Nephron (organoid): ENCODE data around the gene SLC30A2.

Experiments
- H3K27ac Mint-ChIP-seq, 3 experiments: 2 replicates each; pipeline ENCODE4 v1.8.0; 2020; ENCODE audit warnings: mixed read lengths in 3 of 3, mild to moderate bottlenecking in 2 of 3, moderate library complexity in 1 of 3
- H3K27me3 Mint-ChIP-seq: 2 replicates; pipeline ENCODE4 v1.8.0; 2021; ENCODE audit warnings: low read depth, mild to moderate bottlenecking, moderate library complexity, mixed read lengths
- H3K36me3 Mint-ChIP-seq: 2 replicates; pipeline ENCODE4 v1.8.0; 2020; ENCODE audit warnings: low read depth, mixed read lengths
- H3K4me1 Mint-ChIP-seq: 2 replicates; pipeline ENCODE4 v1.8.0; 2020; ENCODE audit warnings: mixed read lengths
- H3K4me3 Mint-ChIP-seq, 3 experiments: 2 replicates each; pipeline ENCODE4 v1.8.0; 2020; ENCODE audit warnings: mild to moderate bottlenecking in 3 of 3, mixed read lengths in 3 of 3, moderate library complexity in 2 of 3
- H3K9me3 Mint-ChIP-seq: 2 replicates; pipeline ENCODE4 v1.8.0; 2020; ENCODE audit warnings: mixed read lengths
- TF ChIP-seq, protein P1 (sequence below), 3 experiments: fragments of 200-600 bp; sonication (generic); IDR thresholded peaks; one replicate each; pipeline ENCODE4 v1.5.0; 2021; ENCODE audit warnings: antibody characterized with exemption in 3 of 3; ENCODE audit not compliant: unreplicated experiment in 3 of 3

SLC30A2 gene

DNA sequence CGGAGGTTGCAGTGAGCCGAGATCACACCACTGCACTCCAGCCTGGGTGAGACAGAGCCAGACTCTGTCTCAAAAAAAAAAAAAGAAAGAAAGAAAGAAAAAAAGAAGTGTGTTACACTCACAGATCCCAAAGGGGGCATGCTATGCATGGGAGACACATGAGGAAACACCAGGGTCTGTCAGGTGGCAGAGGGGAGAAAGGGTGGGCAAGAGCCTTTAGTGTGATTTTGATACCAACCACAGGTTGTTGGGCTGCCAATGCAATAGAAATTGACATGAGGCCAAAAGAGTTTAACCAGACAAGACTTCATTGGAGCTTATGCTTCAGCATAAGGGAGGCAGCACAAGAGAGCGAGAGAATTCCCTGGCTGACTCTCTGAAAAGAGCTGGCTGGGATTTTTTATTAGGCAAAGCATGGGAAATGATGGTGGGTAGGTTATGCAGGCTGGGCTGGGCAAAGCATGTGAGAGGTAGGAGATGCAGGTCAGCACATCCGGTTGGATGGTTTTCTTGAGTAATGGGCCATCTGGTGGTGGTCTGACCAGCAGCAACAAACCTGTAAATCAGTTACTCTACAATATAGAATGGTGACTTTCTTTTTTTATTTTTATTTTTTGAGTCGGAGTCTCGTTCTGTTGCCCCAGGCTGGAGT is 36.0 kb downstream of the SLC30A2 start:
- Mint-ChIP-seq H3K27me3 (peaks cover 10% of the 10 kb centered on the region), H3K4me1 (peaks cover 23% of the 10 kb centered on the region), H3K4me3 (no peak overlapping the region), H3K36me3 (no peaks in the 10 kb centered on the region), H3K27ac (peak overlapping the region; percentile 12 to 52 (median 13)), H3K9me3 (no peaks in the 10 kb centered on the region)
- TF ChIP-seq, protein P1, sequence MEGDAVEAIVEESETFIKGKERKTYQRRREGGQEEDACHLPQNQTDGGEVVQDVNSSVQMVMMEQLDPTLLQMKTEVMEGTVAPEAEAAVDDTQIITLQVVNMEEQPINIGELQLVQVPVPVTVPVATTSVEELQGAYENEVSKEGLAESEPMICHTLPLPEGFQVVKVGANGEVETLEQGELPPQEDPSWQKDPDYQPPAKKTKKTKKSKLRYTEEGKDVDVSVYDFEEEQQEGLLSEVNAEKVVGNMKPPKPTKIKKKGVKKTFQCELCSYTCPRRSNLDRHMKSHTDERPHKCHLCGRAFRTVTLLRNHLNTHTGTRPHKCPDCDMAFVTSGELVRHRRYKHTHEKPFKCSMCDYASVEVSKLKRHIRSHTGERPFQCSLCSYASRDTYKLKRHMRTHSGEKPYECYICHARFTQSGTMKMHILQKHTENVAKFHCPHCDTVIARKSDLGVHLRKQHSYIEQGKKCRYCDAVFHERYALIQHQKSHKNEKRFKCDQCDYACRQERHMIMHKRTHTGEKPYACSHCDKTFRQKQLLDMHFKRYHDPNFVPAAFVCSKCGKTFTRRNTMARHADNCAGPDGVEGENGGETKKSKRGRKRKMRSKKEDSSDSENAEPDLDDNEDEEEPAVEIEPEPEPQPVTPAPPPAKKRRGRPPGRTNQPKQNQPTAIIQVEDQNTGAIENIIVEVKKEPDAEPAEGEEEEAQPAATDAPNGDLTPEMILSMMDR (IDR thresholded peaks at IDR 0.05; ENCODE audit: unreplicated experiment in 3 of 3): peak; percentile 40 to 51 (median 42)

DNA sequence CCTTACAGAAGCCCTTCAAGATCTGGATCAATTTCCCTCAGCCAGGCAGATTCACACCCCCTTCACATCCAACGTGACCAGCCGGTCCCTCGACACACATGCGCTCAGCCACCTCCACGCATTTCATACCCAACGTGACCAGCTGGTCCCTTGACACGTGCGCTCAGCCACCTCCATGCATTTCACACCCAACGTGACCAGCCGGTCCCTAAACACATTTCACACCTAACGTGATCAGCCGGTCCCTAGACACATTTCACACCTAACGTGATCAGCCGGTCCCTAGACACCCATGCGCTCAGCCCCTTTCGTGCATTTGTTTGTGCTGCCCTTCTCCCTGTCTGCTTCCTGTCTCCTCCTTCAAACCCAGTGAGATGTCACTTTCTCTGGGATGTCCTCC is 39.2 kb downstream of the SLC30A2 start:
- TF ChIP-seq, protein P1 (IDR thresholded peaks at IDR 0.05; ENCODE audit: unreplicated experiment in 3 of 3): no peak
- Mint-ChIP-seq H3K4me1 (peaks cover 18% of the 10 kb centered on the region), H3K27ac (no peak overlapping the region), H3K4me3 (no peak overlapping the region), H3K27me3 (peaks cover 14% of the 10 kb centered on the region), H3K36me3 (no peaks in the 10 kb centered on the region), H3K9me3 (no peaks in the 10 kb centered on the region)

DNA sequence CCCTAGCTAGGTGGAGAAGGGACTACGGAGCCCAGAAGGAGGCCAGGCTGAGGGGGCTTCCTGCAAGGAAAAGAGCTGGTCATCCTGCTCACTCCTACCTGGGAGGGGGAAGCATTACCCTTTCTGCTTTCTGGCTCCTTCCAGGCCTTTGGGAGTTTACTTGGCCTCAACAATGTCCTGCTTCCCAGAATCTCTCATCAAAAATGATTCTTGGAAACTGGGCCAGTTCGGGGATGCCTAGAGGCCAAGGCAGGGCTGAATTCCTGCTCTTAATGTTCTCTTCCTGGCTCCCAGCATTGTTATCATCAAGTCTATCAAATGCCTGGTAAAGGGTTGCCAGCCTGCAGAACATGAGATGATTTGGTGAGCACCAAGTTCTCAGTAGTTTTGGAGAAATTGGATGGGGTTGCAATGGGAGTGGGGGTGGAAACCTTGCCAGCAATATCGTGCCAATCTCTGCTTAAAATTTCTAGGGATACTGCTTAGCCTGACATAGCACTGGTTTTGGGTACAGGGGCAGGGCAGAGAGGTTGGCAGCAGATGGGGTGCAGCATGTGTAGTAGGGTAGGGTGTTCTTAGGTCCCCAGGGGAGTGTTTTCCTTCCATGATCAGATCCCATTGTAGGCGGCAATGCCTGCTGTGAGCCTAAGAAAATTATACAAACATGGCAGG is 40.3 kb downstream of the SLC30A2 start:
- TF ChIP-seq, protein P1 (IDR thresholded peaks at IDR 0.05; ENCODE audit: unreplicated experiment in 3 of 3): no peak
- H3K4me1 Mint-ChIP-seq: peaks cover 12% of the 10 kb centered on the region
- H3K27me3 Mint-ChIP-seq: peaks cover 9% of the 10 kb centered on the region

DNA sequence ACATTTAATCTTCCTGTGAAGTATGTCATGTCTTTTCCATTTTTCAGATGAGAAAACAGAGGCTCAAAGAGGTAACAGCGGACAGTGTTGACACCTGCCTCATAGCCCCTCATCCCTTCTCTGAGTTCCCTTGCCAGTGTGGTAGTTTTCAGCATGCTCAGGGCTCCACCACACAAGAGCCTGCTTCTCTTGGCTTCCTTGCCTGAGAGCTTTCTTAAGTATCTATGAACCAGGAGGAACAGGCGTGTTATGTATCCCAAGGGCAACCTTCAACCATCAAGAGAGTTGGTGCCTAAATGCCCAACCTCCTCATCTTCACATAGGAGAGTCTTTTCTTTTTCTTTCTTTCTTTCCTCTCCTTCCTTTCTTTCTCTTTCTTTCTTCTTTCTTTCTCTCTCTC is 42.2 kb downstream of the SLC30A2 start:
- peaks cover 18% of the 10 kb centered on the region for H3K4me1 Mint-ChIP-seq
- H3K36me3 Mint-ChIP-seq: no peaks in the 10 kb centered on the region
- H3K9me3 Mint-ChIP-seq: no peaks in the 10 kb centered on the region
- no peak overlapping the region for H3K4me3 Mint-ChIP-seq
- no peak overlapping the region for H3K27ac Mint-ChIP-seq
- TF ChIP-seq, protein P1 (IDR thresholded peaks at IDR 0.05; ENCODE audit: unreplicated experiment in 3 of 3): no peak
- peaks cover 13% of the 10 kb centered on the region for H3K27me3 Mint-ChIP-seq

More for the DNA sequence above, 40.3 kb downstream of the SLC30A2 start:
- no peaks in the 10 kb centered on the region for H3K36me3 Mint-ChIP-seq
- peak overlapping the region in 1 of 3 experiments; percentile 35 for H3K27ac Mint-ChIP-seq
- H3K9me3 Mint-ChIP-seq: no peaks in the 10 kb centered on the region
- H3K4me3 Mint-ChIP-seq: no peak overlapping the region

DNA sequence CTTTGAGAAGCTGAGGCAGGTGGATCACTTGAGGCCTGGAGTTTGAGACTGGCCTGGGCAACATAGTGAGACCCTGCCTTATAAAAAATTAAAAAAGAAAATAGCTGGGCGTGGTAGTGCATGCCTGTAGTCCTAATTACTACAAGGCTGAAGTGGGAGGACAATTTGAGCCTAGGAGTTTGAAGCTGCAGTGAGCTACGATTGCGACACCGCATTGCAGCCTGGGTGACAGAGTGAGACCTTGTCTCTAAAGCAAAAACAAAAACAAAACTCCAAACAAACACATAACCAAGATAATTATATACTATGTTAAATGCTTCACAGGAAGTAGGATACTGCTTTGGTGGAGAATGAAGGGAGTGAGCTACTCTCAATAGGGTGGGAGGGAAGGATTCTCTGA is 42.7 kb downstream of the SLC30A2 start:
- TF ChIP-seq, protein P1 (IDR thresholded peaks at IDR 0.05; ENCODE audit: unreplicated experiment in 3 of 3): no peak
- H3K27me3 Mint-ChIP-seq: peaks cover 13% of the 10 kb centered on the region
- H3K9me3 Mint-ChIP-seq: no peaks in the 10 kb centered on the region
- no peaks in the 10 kb centered on the region for H3K36me3 Mint-ChIP-seq
- H3K4me1 Mint-ChIP-seq: peaks cover 23% of the 10 kb centered on the region
- H3K27ac Mint-ChIP-seq: no peak overlapping the region
- H3K4me3 Mint-ChIP-seq: no peak overlapping the region
